HEK293 (cell line): ENCODE measurements around the gene OR6A2.
A peak's percentile ranks its signal among the peaks of the same experiment; 100 is the strongest.

Experiments
- CTCF ChIA-PET: fragments of 350-600 bp; formaldehyde crosslinking; extraction: SDS; loops from one replicate; lab custom pipeline; 2021; ENCODE audit warnings: antibody characterized with exemption; lab: Yijun Ruan, JAX
- POLR2A ChIA-PET: fragments of 300-600 bp; formaldehyde crosslinking; extraction: SDS; loops from one replicate; lab custom pipeline; 2020; ENCODE audit warnings: antibody characterized with exemption, inconsistent platforms; lab: Yijun Ruan, JAX
- H3K27ac ChIP-seq: fragments of 200-500 bp; sonication (Bioruptor generic); 2 replicates; pipeline ENCODE4 v1.5.1; 2014; ENCODE audit warnings: low read depth, low read length, control low read depth, inconsistent platforms; ENCODE audit errors: extremely low read depth
- H3K36me3 ChIP-seq, 2 experiments: fragments of 200-500 bp in 1 of 2; sonication (Bioruptor generic) in 1 of 2; 1 replicate in 1 of 2; 2 replicates in 1 of 2; pipeline ENCODE4 v1.5.1; 2014 to 2017; ENCODE audit warnings: inconsistent platforms in 2 of 2, low read length in 2 of 2; ENCODE audit not compliant: control insufficient read depth in 2 of 2, insufficient read depth in 1 of 2
- H3K4me1 ChIP-seq: fragments of 200-500 bp; sonication (Bioruptor generic); 2 replicates; pipeline ENCODE4 v1.5.1; 2014; ENCODE audit warnings: mild to moderate bottlenecking, low read length, inconsistent platforms; ENCODE audit not compliant: control insufficient read depth, insufficient read depth
- H3K4me3 ChIP-seq: 2 replicates; pipeline ENCODE4 v1.5.1; 2011; ENCODE audit warnings: low read depth, mild to moderate bottlenecking, control low read depth, low read length, moderate library complexity
- H3K9me3 ChIP-seq: fragments of 200-500 bp; sonication (Bioruptor generic); 2 replicates; pipeline ENCODE4 v1.5.1; 2014; ENCODE audit warnings: low read depth, low read length, inconsistent platforms; ENCODE audit not compliant: control insufficient read depth, insufficient read depth
- CTCF ChIP-seq: fragments of 450-650 bp; formaldehyde crosslinking; IDR thresholded peaks from 2 replicates; pipeline ENCODE4 v1.5.1; 2016; ENCODE audit warnings: missing biosample characterization, missing genetic modification characterization
- OSR2 ChIP-seq: fragments of 450-650 bp; formaldehyde crosslinking; IDR thresholded peaks from 2 replicates; pipeline ENCODE4 v1.5.1; 2016; ENCODE audit warnings: missing biosample characterization, missing genetic modification characterization
- PBX3 ChIP-seq: sonication (generic); formaldehyde crosslinking; IDR thresholded peaks from 2 replicates; pipeline ENCODE4 v1.8.1; 2022; ENCODE audit warnings: mild to moderate bottlenecking, moderate library complexity, missing genetic modification reagents
- PRDM1 ChIP-seq: fragments of 450-650 bp; formaldehyde crosslinking; IDR thresholded peaks from 2 replicates; pipeline ENCODE4; 2016; ENCODE audit warnings: missing biosample characterization, missing genetic modification characterization
- REST ChIP-seq: fragments of 450-650 bp; formaldehyde crosslinking; IDR thresholded peaks from 2 replicates; pipeline ENCODE4 v1.5.1; 2016; ENCODE audit warnings: missing biosample characterization, missing genetic modification characterization
- YY1 ChIP-seq: fragments of 450-650 bp; formaldehyde crosslinking; IDR thresholded peaks from 2 replicates; pipeline ENCODE4 v1.5.1; 2018; ENCODE audit warnings: missing biosample characterization, missing genetic modification characterization
- ZBTB21 ChIP-seq: fragments of 450-650 bp; formaldehyde crosslinking; IDR thresholded peaks from 2 replicates; pipeline ENCODE4 v1.5.1; 2017; ENCODE audit warnings: missing biosample characterization, missing genetic modification characterization
- ZBTB7A ChIP-seq: fragments of 450-650 bp; formaldehyde crosslinking; IDR thresholded peaks from 2 replicates; pipeline ENCODE4 v1.5.1; 2016; ENCODE audit warnings: low read depth, missing biosample characterization, missing genetic modification characterization
- ZFP3 ChIP-seq: fragments of 450-650 bp; formaldehyde crosslinking; IDR thresholded peaks from 2 replicates; pipeline ENCODE4 v1.5.1; 2016; ENCODE audit warnings: low read depth, missing biosample characterization, missing genetic modification characterization
- ZNF112 ChIP-seq: fragments of 450-650 bp; formaldehyde crosslinking; IDR thresholded peaks from 2 replicates; pipeline ENCODE4 v1.5.0; 2017; ENCODE audit warnings: missing biosample characterization, missing genetic modification characterization
- ZNF132 ChIP-seq: fragments of 450-650 bp; formaldehyde crosslinking; IDR thresholded peaks from 2 replicates; pipeline ENCODE4 v1.5.1; 2017; ENCODE audit warnings: missing biosample characterization, missing genetic modification characterization, borderline replicate concordance
- ZNF138 ChIP-seq: fragments of 450-650 bp; formaldehyde crosslinking; IDR thresholded peaks from 2 replicates; pipeline ENCODE4 v1.5.1; 2016; ENCODE audit warnings: missing biosample characterization, missing genetic modification characterization, borderline replicate concordance
- ZNF16 ChIP-seq: fragments of 450-650 bp; formaldehyde crosslinking; IDR thresholded peaks from 2 replicates; pipeline ENCODE4 v1.5.1; 2016; ENCODE audit warnings: low read depth, missing biosample characterization, missing genetic modification characterization
- ZNF292 ChIP-seq: fragments of 450-650 bp; formaldehyde crosslinking; IDR thresholded peaks from 2 replicates; pipeline ENCODE4 v1.5.1; 2016; ENCODE audit warnings: low read depth, missing biosample characterization, missing genetic modification characterization, borderline replicate concordance
- ZNF623 ChIP-seq: fragments of 450-650 bp; formaldehyde crosslinking; IDR thresholded peaks from 2 replicates; pipeline ENCODE4 v1.5.1; 2016; ENCODE audit warnings: missing biosample characterization, missing genetic modification characterization
- ZNF654 ChIP-seq: fragments of 450-650 bp; formaldehyde crosslinking; IDR thresholded peaks from 2 replicates; pipeline ENCODE4 v1.5.1; 2016; ENCODE audit warnings: low read depth, missing biosample characterization, missing genetic modification characterization
- ZNF664 ChIP-seq: fragments of 450-650 bp; formaldehyde crosslinking; IDR thresholded peaks from 2 replicates; pipeline ENCODE4 v1.5.1; 2016; ENCODE audit warnings: missing biosample characterization, missing genetic modification characterization
- ZNF843 ChIP-seq: fragments of 450-650 bp; formaldehyde crosslinking; IDR thresholded peaks from 2 replicates; pipeline ENCODE4 v1.5.1; 2016; ENCODE audit warnings: missing biosample characterization, missing genetic modification characterization
- TF ChIP-seq, protein P1 (sequence below): fragments of 450-650 bp; formaldehyde crosslinking; IDR thresholded peaks from 2 replicates; pipeline ENCODE4 v1.5.1; 2016; ENCODE audit warnings: missing biosample characterization, missing genetic modification characterization
- TF ChIP-seq, protein P2 (sequence below): fragments of 450-650 bp; formaldehyde crosslinking; optimal IDR thresholded peaks from 2 replicates; pipeline ENCODE3; 2016; ENCODE audit warnings: missing biosample characterization, mild to moderate bottlenecking, missing genetic modification characterization

The OR6A2 gene

DNA sequence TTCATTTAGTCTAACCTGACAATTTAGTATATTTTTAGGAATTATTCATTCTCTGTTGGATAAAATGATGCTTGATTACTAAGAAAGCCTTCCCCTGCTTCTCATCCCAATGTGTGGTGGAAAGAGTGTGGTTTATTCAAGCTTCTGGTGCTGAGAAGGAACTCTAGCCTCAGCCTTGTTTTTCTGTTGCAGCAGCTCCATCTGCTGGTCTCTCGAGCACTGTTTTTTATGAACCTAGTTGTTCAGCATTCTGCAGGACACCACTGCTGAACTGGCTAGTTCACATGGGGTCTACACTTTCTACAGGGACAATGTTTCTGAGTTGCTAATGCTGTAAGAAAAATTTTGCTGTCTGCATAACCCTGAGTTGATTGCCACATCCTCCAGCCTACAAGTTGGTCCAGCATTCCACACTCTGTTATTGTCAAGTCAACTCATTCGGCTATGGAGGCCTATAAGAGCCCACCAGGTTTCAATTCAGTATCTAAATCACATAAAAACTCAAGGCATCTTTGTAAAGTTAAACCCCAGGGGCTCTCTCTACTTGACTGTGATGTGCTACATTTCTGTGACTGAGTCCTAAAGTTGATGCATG is 42.0 kb downstream of the OR6A2 start:
- no peak overlapping the region for H3K27ac ChIP-seq
- TF ChIP-seq ZNF654 (tag by site-specific recombination) (peak; percentile 68), CTCF (tag by site-specific recombination) (peak; percentile 23; the same call in 1 of the 2 replicates), ZFP3 (tag by site-specific recombination) (no peak)
- no peaks in the 10 kb centered on the region for H3K9me3 ChIP-seq
- H3K4me3 ChIP-seq, result no peak overlapping the region
- POLR2A ChIA-PET, result interaction anchor here (0.7 kb wide), 1 partner anchor 370 kb away, joined by 3 read pairs; no protein-coding TSS in a partner anchor
- no peaks in the 10 kb centered on the region for H3K36me3 ChIP-seq
- no peaks in the 10 kb centered on the region for H3K4me1 ChIP-seq
- CTCF ChIA-PET, result interaction anchor here (0.6 to 6.3 kb wide), 12 partner anchors 9 to 716 kb away, joined by 3 to 83 read pairs (median 5); no protein-coding TSS in a partner anchor

- H3K9me3 ChIP-seq, result no peaks in the 10 kb centered on the region
- H3K27ac ChIP-seq, result no peak overlapping the region
- CTCF ChIA-PET, result interaction anchor here (0.6 to 6.3 kb wide), 32 partner anchors 10 to 1702 kb away, joined by 3 to 83 read pairs (median 4); partner anchors contain the start of genes NLRP14 and ZNF214
- H3K36me3 ChIP-seq, result no peaks in the 10 kb centered on the region
- H3K4me1 ChIP-seq, result no peaks in the 10 kb centered on the region
- H3K4me3 ChIP-seq, result no peak overlapping the region
- TF ChIP-seq ZNF292 (tag by site-specific recombination) (no peak), ZNF138 (tag by site-specific recombination) (no peak), ZNF112 (tag by site-specific recombination) (no peak), REST (tag by site-specific recombination) (no peak), ZBTB7A (tag by site-specific recombination) (no peak), ZBTB21 (tag by site-specific recombination) (no peak), ZNF843 (tag by site-specific recombination) (no peak), YY1 (no peak), ZNF623 (tag by site-specific recombination) (no peak), PBX3 (no peak), PRDM1 (tag by site-specific recombination) (no peak), ZNF16 (tag by site-specific recombination) (no peak), ZNF132 (tag by site-specific recombination) (no peak), OSR2 (no peak), ZNF664 (tag by site-specific recombination) (no peak)
- TF ChIP-seq, protein P1, sequence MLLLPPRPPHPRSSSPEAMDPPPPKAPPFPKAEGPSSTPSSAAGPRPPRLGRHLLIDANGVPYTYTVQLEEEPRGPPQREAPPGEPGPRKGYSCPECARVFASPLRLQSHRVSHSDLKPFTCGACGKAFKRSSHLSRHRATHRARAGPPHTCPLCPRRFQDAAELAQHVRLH (tag by site-specific recombination), result no peak
- TF ChIP-seq, protein P2, sequence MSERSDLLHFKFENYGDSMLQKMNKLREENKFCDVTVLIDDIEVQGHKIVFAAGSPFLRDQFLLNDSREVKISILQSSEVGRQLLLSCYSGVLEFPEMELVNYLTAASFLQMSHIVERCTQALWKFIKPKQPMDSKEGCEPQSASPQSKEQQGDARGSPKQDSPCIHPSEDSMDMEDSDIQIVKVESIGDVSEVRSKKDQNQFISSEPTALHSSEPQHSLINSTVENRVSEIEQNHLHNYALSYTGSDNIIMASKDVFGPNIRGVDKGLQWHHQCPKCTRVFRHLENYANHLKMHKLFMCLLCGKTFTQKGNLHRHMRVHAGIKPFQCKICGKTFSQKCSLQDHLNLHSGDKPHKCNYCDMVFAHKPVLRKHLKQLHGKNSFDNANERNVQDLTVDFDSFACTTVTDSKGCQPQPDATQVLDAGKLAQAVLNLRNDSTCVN (tag by site-specific recombination), result no peak
- POLR2A ChIA-PET, result no interaction called here
Observed at GRCh38 chr11:6755953-6756347, 43.5 kb downstream of the OR6A2 start.
